Upper lobe of left lung (tissue), 6 donors: ENCODE results near the gene MORF4L1. TPM values are rescaled to one million over a fixed set of nuclear protein-coding genes. Genes with fewer than 3 reads are reported as not detected.

Experiments used
- ATAC-seq, 2 donors: fragments of 200-7000 bp; cut with Tn5 transposase; one replicate each; pipeline ENCODE4 v1.9.1; 2022; ENCODE audit warnings: mild to moderate bottlenecking in 2 of 2, moderate library complexity in 2 of 2; ENCODE audit not compliant: low FRiP score in 2 of 2
- DNase-seq, 2 donors: peaks; one replicate each; pipeline ENCODE4 v3.0.0-alpha.2; 2019 to 2020
- H3K27ac ChIP-seq, 4 donors: fragments of 200-600 bp; sonication (generic); one replicate each; pipeline ENCODE4 v1.5.1; 2016 to 2019
- H3K27me3 ChIP-seq, 4 donors: fragments of 200-600 bp; sonication (generic); one replicate each; pipeline ENCODE4 v1.5.1; 2017 to 2019
- H3K36me3 ChIP-seq, 4 donors: fragments of 200-600 bp; sonication (generic); one replicate each; pipeline ENCODE4 v1.5.1; 2016 to 2019
- H3K4me1 ChIP-seq, 4 donors: fragments of 200-600 bp; sonication (generic); one replicate each; pipeline ENCODE4 v1.5.1; 2018 to 2019
- H3K4me3 ChIP-seq, 4 donors: fragments of 200-600 bp; sonication (generic); one replicate each; pipeline ENCODE4 v1.5.1; 2017 to 2019; ENCODE audit warnings: mild to moderate bottlenecking in 2 of 4, moderate library complexity in 1 of 4
- H3K9me3 ChIP-seq, 4 donors: fragments of 200-600 bp; sonication (generic); one replicate each; pipeline ENCODE4 v1.5.1; 2018 to 2019
- CTCF ChIP-seq, 6 experiments: fragments of 450-650 bp in 4 of 6; fragments of 200-600 bp in 2 of 6; sonication (generic) in 2 of 6; IDR thresholded peaks; one replicate each; pipeline ENCODE4 v1.5.1; 2016 to 2019; ENCODE audit warnings: antibody characterized with exemption in 6 of 6
- EP300 ChIP-seq, 4 donors: sonication (generic); formaldehyde crosslinking; IDR thresholded peaks; one replicate each; pipeline ENCODE4 v1.5.1; 2017; ENCODE audit warnings: antibody characterized with exemption in 4 of 4, control low read depth in 2 of 4
- POLR2A ChIP-seq, 4 donors: fragments of 450-650 bp; IDR thresholded peaks; one replicate each; pipeline ENCODE4 v1.5.1; 2016 to 2017; ENCODE audit warnings: antibody characterized with exemption in 4 of 4, mild to moderate bottlenecking in 2 of 4
- POLR2AphosphoS5 ChIP-seq, 2 donors: sonication (generic); formaldehyde crosslinking; IDR thresholded peaks; one replicate each; pipeline ENCODE4 v1.5.1; 2017; ENCODE audit warnings: antibody characterized with exemption in 2 of 2
- WGBS, 2 donors: methylation state at CpG; one replicate each; pipeline ENCODE4 v1.1.5; 2017 to 2018; 5-methylcytosine and 5-hydroxymethylcytosine counted together
- total RNA-seq, 6 donors: library from RNA; depleted of rRNA in 4 of 6; stranded (reverse); fragments of >200 nt in 4 of 6; gene quantifications; one replicate each; pipeline versions ENCODE4 v1.1.0 to v1.2.1, GENCODE V29; 2016 to 2021
- donor health status: DM: no; HTN: no; CAD: no; lungs with moderate emphysema.
- donor health status: DM: no; HTN: yes; CAD: no; lungs with severe emphysema.

MORF4L1 gene
- total RNA-seq, 6 donors from 2014 or later, result 202 to 462 (median 292) TPM

- peaks cover 0 to 31% (median 5%) of the 10 kb centered on the region in 4 donors for H3K4me1 ChIP-seq
- H3K27ac ChIP-seq, result peak overlapping the region in 1 of 4 donors; percentile 23
- ATAC-seq, result no peak
- H3K9me3 ChIP-seq, result no peaks in the 10 kb centered on the region
- TF ChIP-seq POLR2A (IDR thresholded peaks at IDR 0.05), result peak in 1 of 4 donors; percentile 35
- TF ChIP-seq POLR2AphosphoS5 (IDR thresholded peaks at IDR 0.05), result no peak
- H3K4me3 ChIP-seq, result no peak overlapping the region
- 93 to 95% methylated on average over 10 to 14 of the region's 16 CpGs for WGBS, 2 donors
- H3K36me3 ChIP-seq, result peaks cover 40 to 87% (median 86%) of the 10 kb centered on the region in 4 donors
- peak in 1 of 2 donors; percentile 42 for DNase-seq
- H3K27me3 ChIP-seq, result no peaks in the 10 kb centered on the region
Measured at GRCh38 chr15:78929536-78930264, 57.0 kb downstream of the MORF4L1 start.

- Histone ChIP-seq H3K27ac (peak overlapping the region in 1 of 4 donors; percentile 9), H3K36me3 (peaks cover 39 to 87% (median 86%) of the 10 kb centered on the region in 4 donors), H3K4me1 (peaks cover 0 to 42% (median 8%) of the 10 kb centered on the region in 4 donors), H3K9me3 (no peaks in the 10 kb centered on the region), H3K4me3 (no peak overlapping the region), H3K27me3 (no peaks in the 10 kb centered on the region)
- DNase-seq (no peak), ATAC-seq (peak; percentile 7 to 57)
- WGBS, 2 donors, result 65% methylated on average over 11 of the region's 11 CpGs
- TF ChIP-seq POLR2A (IDR thresholded peaks at IDR 0.05), result peak in 1 of 4 donors; percentile 34
- no peak for TF ChIP-seq EP300 (IDR thresholded peaks at IDR 0.05)
Measured at GRCh38 chr15:78930577-78931388, 58.1 kb downstream of the MORF4L1 start.

- no peaks in the 10 kb centered on the region for H3K27me3 ChIP-seq
- H3K4me3 ChIP-seq, result no peak overlapping the region
- WGBS, 2 donors, result 82 to 85% methylated on average over 7 to 21 of the region's 21 CpGs
- H3K4me1 ChIP-seq, result peaks cover 5 to 40% (median 14%) of the 10 kb centered on the region in 4 donors
- H3K27ac ChIP-seq, result peak overlapping the region in 1 of 4 donors; percentile 9
- ATAC-seq, result peak in 1 of 2 donors; percentile 1
- H3K36me3 ChIP-seq, result peaks cover 36 to 82% (median 79%) of the 10 kb centered on the region in 4 donors
- no peak for TF ChIP-seq EP300 (IDR thresholded peaks at IDR 0.05)
- H3K9me3 ChIP-seq, result no peaks in the 10 kb centered on the region
- DNase-seq, result no peak
Measured at GRCh38 chr15:78931439-78932257, 59.0 kb downstream of the MORF4L1 start.

GRCh38 chr15:78932258-78932808 lies 59.6 kb downstream of the MORF4L1 start:
- Histone ChIP-seq H3K9me3 (no peaks in the 10 kb centered on the region), H3K27me3 (no peaks in the 10 kb centered on the region), H3K27ac (peak overlapping the region in 1 of 4 donors; percentile 11), H3K4me1 (peaks cover 9 to 42% (median 21%) of the 10 kb centered on the region in 4 donors), H3K4me3 (no peak overlapping the region), H3K36me3 (peaks cover 36 to 79% (median 73%) of the 10 kb centered on the region in 4 donors)
- ATAC-seq (no peak), DNase-seq (no peak)
- 77 to 79% methylated on average over 2 to 13 of the region's 13 CpGs for WGBS, 2 donors
- no peak for TF ChIP-seq POLR2A (IDR thresholded peaks at IDR 0.05)
- TF ChIP-seq CTCF (IDR thresholded peaks at IDR 0.05), result no peak
- no peak for TF ChIP-seq POLR2AphosphoS5 (IDR thresholded peaks at IDR 0.05)
- TF ChIP-seq EP300 (IDR thresholded peaks at IDR 0.05), result no peak

GRCh38 chr15:78933187-78933822 lies 60.6 kb downstream of the MORF4L1 start:
- DNase-seq (no peak), ATAC-seq (no peak)
- Histone ChIP-seq H3K27me3 (no peaks in the 10 kb centered on the region), H3K4me1 (peaks cover 18 to 45% (median 29%) of the 10 kb centered on the region in 4 donors), H3K9me3 (no peaks in the 10 kb centered on the region), H3K4me3 (no peak overlapping the region), H3K36me3 (peaks cover 29 to 74% (median 64%) of the 10 kb centered on the region in 4 donors), H3K27ac (peak overlapping the region in 2 of 4 donors; percentile 28 to 52)
- 83 to 87% methylated on average over 11 to 12 of the region's 12 CpGs for WGBS, 2 donors
- TF ChIP-seq POLR2AphosphoS5 (IDR thresholded peaks at IDR 0.05) (no peak), EP300 (IDR thresholded peaks at IDR 0.05) (no peak), CTCF (IDR thresholded peaks at IDR 0.05) (no peak), POLR2A (IDR thresholded peaks at IDR 0.05) (peak in 1 of 4 donors; percentile 21)
